OCI-LY7 (cell line): Measurements from ENCODE around the gene MUC5B. TPM values are rescaled to one million over a fixed set of nuclear protein-coding genes. Genes with fewer than 3 reads are reported as not detected.
"Not testable (repeated sequence)": the region's sequence is repeated elsewhere in the genome, so short reads cannot be mapped to it uniquely, and the experiment has no call there.

Source experiments
- BruUV-seq: library from RNA; stranded (reverse); fragments of 400-500 nt; replicated peaks from 2 replicates; lab custom pipeline; 2021; lab: Mats Ljungman, UMichigan
- CTCF ChIA-PET: fragments of 300-600 bp; sonication (Branson Sonifier 250); formaldehyde crosslinking; loops from one replicate; lab custom pipeline; 2022; ENCODE audit warnings: antibody characterized with exemption; ENCODE audit not compliant: unreplicated experiment; lab: Charles Lee
- POLR2A ChIA-PET: fragments of 300-600 bp; sonication (Branson Sonifier 250); formaldehyde crosslinking; loops from one replicate; lab custom pipeline; 2022; ENCODE audit warnings: antibody characterized with exemption; lab: Charles Lee
- DNase-seq: peaks from one replicate; pipeline ENCODE4 v3.0.0-alpha.2; 2015; ENCODE audit warnings: low spot score
- H2AFZ ChIP-seq: fragments of 200-600 bp; sonication (generic), shearing (Covaris generic); 2 replicates; pipeline ENCODE4 v1.6.1; 2014; ENCODE audit warnings: mild to moderate bottlenecking, antibody characterized with exemption, low read length, moderate library complexity
- H3K27ac ChIP-seq: fragments of 200-600 bp; sonication (generic); 2 replicates; pipeline ENCODE4 v1.5.1; 2014; ENCODE audit warnings: mixed run types, low read depth, mild to moderate bottlenecking, moderate library complexity, low read length, inconsistent platforms; ENCODE audit not compliant: poor library complexity, severe bottlenecking
- H3K36me3 ChIP-seq: fragments of 200-600 bp; sonication (generic); 2 replicates; pipeline ENCODE4 v1.6.1; 2014; ENCODE audit warnings: mild to moderate bottlenecking, antibody characterized with exemption, low read length, moderate library complexity, mixed read lengths; ENCODE audit not compliant: insufficient read depth
- H3K4me1 ChIP-seq: fragments of 200-600 bp; sonication (generic); 2 replicates; pipeline ENCODE4 v1.5.1; 2014; ENCODE audit warnings: mild to moderate bottlenecking, low read length; ENCODE audit not compliant: insufficient read depth, poor library complexity, severe bottlenecking
- H3K4me2 ChIP-seq: fragments of 200-600 bp; sonication (generic); 2 replicates; pipeline ENCODE4 v1.6.1; 2014; ENCODE audit warnings: mild to moderate bottlenecking, low read length
- H3K4me3 ChIP-seq: fragments of 200-600 bp; sonication (generic); 2 replicates; pipeline ENCODE4 v1.5.1; 2014; ENCODE audit warnings: mild to moderate bottlenecking, low read depth, low read length; ENCODE audit not compliant: poor library complexity, severe bottlenecking
- H3K79me2 ChIP-seq: fragments of 200-600 bp; sonication (generic); 2 replicates; pipeline ENCODE4 v1.6.1; 2016; ENCODE audit warnings: low read depth, mild to moderate bottlenecking, low read length, moderate library complexity, mixed read lengths; ENCODE audit not compliant: insufficient read depth
- H3K9me2 ChIP-seq: fragments of 200-600 bp; sonication (generic); 2 replicates; pipeline ENCODE4 v1.6.1; 2016; ENCODE audit warnings: mild to moderate bottlenecking, low read length, mixed read lengths; ENCODE audit not compliant: insufficient read depth
- H3K9me3 ChIP-seq: fragments of 200-600 bp; sonication (generic); 2 replicates; pipeline ENCODE4 v1.6.1; 2014; ENCODE audit warnings: mild to moderate bottlenecking, mixed run types, low read length, mixed read lengths
- H4K20me1 ChIP-seq: fragments of 200-600 bp; sonication (generic); 2 replicates; pipeline ENCODE4 v1.6.1; 2014; ENCODE audit warnings: mild to moderate bottlenecking, antibody characterized with exemption, low read length, moderate library complexity, mixed read lengths; ENCODE audit not compliant: insufficient read depth
- CTCF ChIP-seq: fragments of 200-600 bp; sonication (generic); conservative IDR thresholded peaks from 2 replicates; pipeline ENCODE4 v1.5.1; 2014; ENCODE audit warnings: mild to moderate bottlenecking, antibody characterized with exemption, low read length, moderate library complexity, mixed read lengths
- EZH2phosphoT487 ChIP-seq: fragments of 200-600 bp; sonication (generic); IDR thresholded peaks from 2 replicates; pipeline ENCODE4 v1.6.1; 2018; ENCODE audit warnings: low read depth, borderline replicate concordance, mild to moderate bottlenecking, mixed run types, antibody characterized with exemption, low read length, moderate library complexity, mixed read lengths
- intact Hi-C: fragments of 100-400 bp; cut with micrococcal nuclease; formaldehyde crosslinking; loops from one replicate; pipeline ENCODE4 v1.10.0; 2022; ENCODE audit not compliant: unreplicated experiment
- total RNA-seq, 2 experiments: library from RNA; depleted of rRNA in 1 of 2; stranded (reverse); fragments of >200 nt in 1 of 2; shearing (Covaris generic) in 1 of 2; gene quantifications; 2 replicates each; pipeline ENCODE4 v1.2.3, GENCODE V29; 2014 to 2022

The MUC5B gene
- total RNA-seq, 2 experiments from 2014 or later: under 0.01 TPM; not detected in 1

GRCh38 chr11:1266976-1267375 is 44.1 kb downstream of the MUC5B start:
- CTCF ChIA-PET: not testable (repeated sequence)

GRCh38 chr11:1267441-1268100 is 44.7 kb downstream of the MUC5B start:
- ChIA-PET CTCF (no interaction called here), POLR2A (no interaction called here)
- Histone ChIP-seq H3K9me3 (peaks cover 8% of the 10 kb centered on the region; the same call in 1 of the 2 replicates), H3K4me3 (no peak overlapping the region), H3K36me3 (no peaks in the 10 kb centered on the region), H3K9me2 (no peaks in the 10 kb centered on the region), H3K79me2 (no peaks in the 10 kb centered on the region), H4K20me1 (no peaks in the 10 kb centered on the region), H3K27ac (no peak overlapping the region), H3K4me1 (peaks cover 6% of the 10 kb centered on the region), H3K4me2 (no peak overlapping the region), H2AFZ (no peak overlapping the region)
- intact Hi-C loops: no loop called here
- DNase-seq: no peak
- no TSS peak for BruUV-seq
- no peak for TF ChIP-seq CTCF
- TF ChIP-seq EZH2phosphoT487: no peak

More at GRCh38 chr11:1266976-1267375, 44.1 kb downstream of the MUC5B start:
- H3K9me2 ChIP-seq, POLR2A ChIA-PET, H4K20me1 ChIP-seq, BruUV-seq, H3K36me3 ChIP-seq, DNase-seq, H3K79me2 ChIP-seq, intact Hi-C loops, H3K27ac ChIP-seq, H3K4me3 ChIP-seq, H3K9me3 ChIP-seq, H3K4me2 ChIP-seq, H2AFZ ChIP-seq: not testable (repeated sequence)
- peaks cover 11% of the 10 kb centered on the region for H3K4me1 ChIP-seq

GRCh38 chr11:1269957-1270356 is 47.1 kb downstream of the MUC5B start:
- intact Hi-C loops: no loop called here

More at GRCh38 chr11:1269957-1270356, 47.1 kb downstream of the MUC5B start:
- Histone ChIP-seq H3K9me2 (no peaks in the 10 kb centered on the region), H3K36me3 (no peaks in the 10 kb centered on the region), H3K4me3 (no peak overlapping the region), H3K4me2 (no peak overlapping the region), H3K79me2 (no peaks in the 10 kb centered on the region), H3K4me1 (no peaks in the 10 kb centered on the region), H3K27ac (no peak overlapping the region), H4K20me1 (no peaks in the 10 kb centered on the region), H2AFZ (no peak overlapping the region), H3K9me3 (peaks cover 4% of the 10 kb centered on the region; the same call in 1 of the 2 replicates)
- BruUV-seq: no TSS peak
- TF ChIP-seq EZH2phosphoT487 (no peak), CTCF (no peak)
- CTCF ChIA-PET: no interaction called here
- no peak for DNase-seq
- POLR2A ChIA-PET: interaction anchor here (0.6 kb wide), 1 partner anchor 350 kb away, joined by 3 read pairs; no protein-coding TSS in a partner anchor
